ENCODE measurements around the gene LTBP3. TPM values are rescaled to one million over a fixed set of nuclear protein-coding genes. Genes with fewer than 3 reads are reported as not detected.

LTBP3 gene
- total RNA-seq, 1 donor, result 41.6 TPM

DNA sequence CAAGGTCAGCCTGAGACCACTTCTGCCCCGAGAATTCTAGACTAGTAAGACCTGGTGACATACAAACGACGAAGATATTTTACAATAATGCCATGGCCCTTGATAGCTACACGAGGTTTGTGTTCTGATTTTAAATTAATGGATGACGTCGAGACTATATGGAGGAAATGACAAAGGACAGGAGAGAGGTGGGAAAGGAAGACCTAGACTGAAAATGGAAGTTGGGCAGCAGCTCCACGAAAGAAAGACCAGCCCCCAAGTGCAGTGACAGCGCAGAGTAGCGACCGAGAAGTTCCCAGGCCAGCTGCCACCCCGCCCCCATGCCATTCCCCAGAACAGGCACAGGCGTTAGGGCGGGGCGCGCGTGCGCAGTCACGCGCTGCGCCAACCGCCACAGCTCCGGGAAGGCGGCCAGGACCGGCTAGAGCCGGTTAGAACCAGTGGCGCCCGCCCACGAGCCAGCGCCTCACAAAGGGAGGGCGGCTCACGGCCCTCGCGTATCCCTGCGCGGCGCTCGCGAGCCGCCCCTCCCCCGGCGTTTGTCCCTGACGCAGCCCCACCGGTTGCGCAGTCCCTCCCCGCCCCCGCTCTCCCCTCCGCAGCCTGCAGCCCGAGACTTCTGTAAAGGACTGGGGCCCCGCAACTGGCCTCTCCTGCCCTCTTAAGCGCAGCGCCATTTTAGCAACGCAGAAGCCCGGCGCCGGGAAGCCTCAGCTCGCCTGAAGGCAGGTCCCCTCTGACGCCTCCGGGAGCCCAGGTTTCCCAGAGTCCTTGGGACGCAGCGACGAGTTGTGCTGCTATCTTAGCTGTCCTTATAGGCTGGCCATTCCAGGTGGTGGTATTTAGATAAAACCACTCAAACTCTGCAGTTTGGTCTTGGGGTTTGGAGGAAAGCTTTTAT lies 60.8 kb downstream of the LTBP3 start:
- H3K4me1 ChIP-seq (ENCODE audit: insufficient read depth, low read length), result peaks cover 50% of the 10 kb centered on the region
- no peak overlapping the region for H2AFZ ChIP-seq (ENCODE audit: low read length)
- no peaks in the 10 kb centered on the region for H3K27me3 ChIP-seq (ENCODE audit: insufficient read depth, low read length)
- peak overlapping the region; percentile 86 for H3K4me2 ChIP-seq (ENCODE audit: insufficient read depth, low read length)
- H3K27ac ChIP-seq (ENCODE audit: low read depth, low read length), result peak overlapping the region; percentile 95
- peak; percentile 93 for DNase-seq (ENCODE audit: insufficient read length, low spot score, missing footprints)
- peaks cover 31% of the 10 kb centered on the region for H4K20me1 ChIP-seq (ENCODE audit: insufficient read depth, low read length)
- peak overlapping the region; percentile 86 for H3K4me3 ChIP-seq (ENCODE audit: insufficient read depth, low read length)
- TF ChIP-seq, protein P1, sequence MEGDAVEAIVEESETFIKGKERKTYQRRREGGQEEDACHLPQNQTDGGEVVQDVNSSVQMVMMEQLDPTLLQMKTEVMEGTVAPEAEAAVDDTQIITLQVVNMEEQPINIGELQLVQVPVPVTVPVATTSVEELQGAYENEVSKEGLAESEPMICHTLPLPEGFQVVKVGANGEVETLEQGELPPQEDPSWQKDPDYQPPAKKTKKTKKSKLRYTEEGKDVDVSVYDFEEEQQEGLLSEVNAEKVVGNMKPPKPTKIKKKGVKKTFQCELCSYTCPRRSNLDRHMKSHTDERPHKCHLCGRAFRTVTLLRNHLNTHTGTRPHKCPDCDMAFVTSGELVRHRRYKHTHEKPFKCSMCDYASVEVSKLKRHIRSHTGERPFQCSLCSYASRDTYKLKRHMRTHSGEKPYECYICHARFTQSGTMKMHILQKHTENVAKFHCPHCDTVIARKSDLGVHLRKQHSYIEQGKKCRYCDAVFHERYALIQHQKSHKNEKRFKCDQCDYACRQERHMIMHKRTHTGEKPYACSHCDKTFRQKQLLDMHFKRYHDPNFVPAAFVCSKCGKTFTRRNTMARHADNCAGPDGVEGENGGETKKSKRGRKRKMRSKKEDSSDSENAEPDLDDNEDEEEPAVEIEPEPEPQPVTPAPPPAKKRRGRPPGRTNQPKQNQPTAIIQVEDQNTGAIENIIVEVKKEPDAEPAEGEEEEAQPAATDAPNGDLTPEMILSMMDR (IDR thresholded peaks at IDR 0.05; ENCODE audit: extremely low read depth, low read depth, low read length), result no peak
- peaks cover 24% of the 10 kb centered on the region for H3K36me3 ChIP-seq (ENCODE audit: insufficient read depth, low read length)
- peaks cover 78% of the 10 kb centered on the region for H3K79me2 ChIP-seq (ENCODE audit: insufficient read depth, low read length)
- H3K9me3 ChIP-seq (ENCODE audit: low read depth, low read length), result no peaks in the 10 kb centered on the region

DNA sequence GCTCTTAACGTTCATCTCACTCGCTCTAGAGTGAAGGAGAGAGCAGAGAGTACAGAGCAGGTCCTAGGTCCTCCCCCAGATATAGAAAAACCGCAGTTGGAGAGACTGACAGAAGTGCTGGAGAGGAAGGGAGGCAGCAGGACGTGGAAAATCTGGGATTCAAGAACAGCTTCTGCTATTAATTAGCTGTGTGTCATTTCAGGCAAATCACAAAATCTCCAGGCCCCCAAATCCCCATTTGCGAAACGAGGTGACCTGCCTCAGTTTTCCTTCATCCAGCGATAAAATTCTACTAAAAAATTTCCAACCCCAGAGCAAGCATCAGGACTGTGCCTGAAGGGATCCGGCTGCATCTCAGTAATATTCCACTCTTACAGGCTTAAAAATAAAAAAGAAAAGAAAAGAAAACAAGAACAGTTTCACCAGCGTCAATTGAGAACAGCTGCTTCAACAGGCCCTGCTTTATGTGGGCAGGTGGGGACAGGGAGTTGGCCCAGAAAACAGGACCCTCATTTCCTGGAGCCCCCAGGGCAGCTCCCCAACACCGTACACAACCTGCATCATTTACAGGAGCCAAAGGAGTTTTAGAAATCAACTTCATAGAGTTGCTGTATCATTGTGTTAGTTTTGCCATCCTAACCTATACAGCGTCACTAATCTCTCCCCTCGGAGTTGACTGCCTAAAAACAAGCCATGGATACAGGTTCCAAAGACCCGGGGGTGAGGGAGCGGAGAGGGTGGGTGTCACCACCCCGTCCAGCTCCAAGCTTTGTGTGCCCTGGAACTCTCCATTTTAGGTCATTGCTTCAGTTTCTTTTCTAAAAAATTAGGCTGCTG lies 61.6 kb downstream of the LTBP3 start:
- peaks cover 15% of the 10 kb centered on the region for H3K36me3 ChIP-seq (ENCODE audit: insufficient read depth, low read length)
- no peaks in the 10 kb centered on the region for H3K9me3 ChIP-seq (ENCODE audit: low read depth, low read length)
- H3K27me3 ChIP-seq (ENCODE audit: insufficient read depth, low read length), result no peaks in the 10 kb centered on the region
- peak overlapping the region; percentile 53 for H3K4me3 ChIP-seq (ENCODE audit: insufficient read depth, low read length)
- H3K27ac ChIP-seq (ENCODE audit: low read depth, low read length), result peak overlapping the region; percentile 95
- H2AFZ ChIP-seq (ENCODE audit: low read length), result no peak overlapping the region
- peaks cover 59% of the 10 kb centered on the region for H3K4me1 ChIP-seq (ENCODE audit: insufficient read depth, low read length)
- TF ChIP-seq, protein P1 (IDR thresholded peaks at IDR 0.05; ENCODE audit: extremely low read depth, low read depth, low read length), result no peak
- peaks cover 69% of the 10 kb centered on the region for H3K79me2 ChIP-seq (ENCODE audit: insufficient read depth, low read length)
- peak overlapping the region; percentile 78 for H3K4me2 ChIP-seq (ENCODE audit: insufficient read depth, low read length)
- peaks cover 23% of the 10 kb centered on the region for H4K20me1 ChIP-seq (ENCODE audit: insufficient read depth, low read length)
- peak; percentile 38 for DNase-seq (ENCODE audit: insufficient read length, low spot score, missing footprints)

DNA sequence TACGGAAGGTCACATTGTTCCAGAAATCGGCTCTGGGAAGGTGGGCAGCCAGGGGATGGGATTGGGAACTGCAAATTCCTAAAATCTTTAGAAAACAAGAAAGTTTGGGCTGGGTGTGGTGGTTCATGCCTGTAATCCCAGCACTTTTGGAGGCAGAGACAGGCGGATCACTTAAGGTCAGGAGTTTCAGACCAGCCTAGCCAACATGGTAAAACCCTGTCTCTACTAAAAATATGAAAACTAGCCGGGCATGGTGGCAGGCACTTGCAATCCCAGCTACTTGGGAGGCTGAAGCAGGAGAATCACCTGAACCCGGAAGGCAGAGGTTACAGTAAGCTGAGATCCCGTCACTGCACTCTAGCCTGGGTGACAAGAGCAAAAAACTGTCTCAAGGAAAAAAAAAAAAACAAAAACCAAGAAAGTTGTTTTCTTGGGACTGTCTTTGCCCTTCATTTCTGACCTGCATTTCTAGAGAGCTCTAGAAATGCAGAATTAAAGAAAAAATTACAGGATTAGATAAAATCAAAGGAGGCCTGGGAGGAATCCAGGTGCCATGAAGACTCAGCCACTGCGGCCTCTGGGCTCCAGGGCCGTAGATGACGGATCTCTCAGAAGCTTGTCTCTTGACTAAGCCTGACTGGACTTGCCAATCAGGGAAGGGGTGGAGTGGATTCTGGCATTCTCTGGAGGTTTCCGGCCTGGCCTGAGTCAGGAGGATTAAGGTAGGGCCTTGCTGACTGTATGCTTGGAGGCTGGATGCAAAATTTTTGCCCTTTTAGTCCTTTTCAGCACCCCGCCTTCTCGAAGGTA lies 64.6 kb downstream of the LTBP3 start:
- peaks cover 66% of the 10 kb centered on the region for H3K79me2 ChIP-seq (ENCODE audit: insufficient read depth, low read length)
- DNase-seq (ENCODE audit: insufficient read length, low spot score, missing footprints), result peak; percentile 92
- H3K9me3 ChIP-seq (ENCODE audit: low read depth, low read length), result no peaks in the 10 kb centered on the region

More for the DNA sequence above, 64.6 kb downstream of the LTBP3 start:
- Histone ChIP-seq H3K27me3 (ENCODE audit: insufficient read depth, low read length) (no peaks in the 10 kb centered on the region), H3K4me1 (ENCODE audit: insufficient read depth, low read length) (peaks cover 88% of the 10 kb centered on the region), H3K4me3 (ENCODE audit: insufficient read depth, low read length) (peak overlapping the region; percentile 36), H3K36me3 (ENCODE audit: insufficient read depth, low read length) (no peaks in the 10 kb centered on the region), H3K4me2 (ENCODE audit: insufficient read depth, low read length) (peak overlapping the region; percentile 75), H3K27ac (ENCODE audit: low read depth, low read length) (peak overlapping the region; percentile 95), H2AFZ (ENCODE audit: low read length) (no peak overlapping the region), H4K20me1 (ENCODE audit: insufficient read depth, low read length) (no peaks in the 10 kb centered on the region)
- TF ChIP-seq, protein P1 (IDR thresholded peaks at IDR 0.05; ENCODE audit: extremely low read depth, low read depth, low read length), result no peak
